Skeletal muscle satellite cell (primary cell): ENCODE data around the gene TANC1.
A peak's percentile ranks its signal among the peaks of the same experiment; 100 is the strongest.
"Not testable (repeated sequence)": the region's sequence is repeated elsewhere in the genome, so short reads cannot be mapped to it uniquely, and the experiment has no call there.

ENCODE experiments used
- H3K27me3 ChIP-seq: 2 replicates; pipeline ENCODE4 v1.7.0; 2013; ENCODE audit warnings: low read length; ENCODE audit not compliant: control insufficient read depth, insufficient read depth
- H3K36me3 ChIP-seq: 2 replicates; pipeline ENCODE4 v1.7.0; 2013; ENCODE audit warnings: mild to moderate bottlenecking, control low read depth, low read length; ENCODE audit not compliant: insufficient read depth
- H3K4me1 ChIP-seq: 2 replicates; pipeline ENCODE4 v1.7.0; 2013; ENCODE audit warnings: low read length; ENCODE audit not compliant: control insufficient read depth, insufficient read depth
- H3K4me2 ChIP-seq: 2 replicates; pipeline ENCODE4 v1.7.0; 2013; ENCODE audit warnings: mild to moderate bottlenecking, low read length
- H3K4me3 ChIP-seq: 2 replicates; pipeline ENCODE4 v1.7.0; 2013; ENCODE audit warnings: low read length
- H3K9ac ChIP-seq: 2 replicates; pipeline ENCODE4 v1.7.0; 2013; ENCODE audit warnings: mild to moderate bottlenecking, low read depth, low read length, moderate library complexity
- H3K9me3 ChIP-seq: replicated peaks from 2 replicates; pipeline ENCODE4 v1.7.0; 2013; ENCODE audit warnings: mild to moderate bottlenecking, control low read depth, low read length

TANC1 gene

GRCh38 chr2:159095813-159096212 is 127.4 kb downstream of the TANC1 start:
- Histone ChIP-seq H3K27me3 (no peaks in the 10 kb centered on the region), H3K36me3 (no peaks in the 10 kb centered on the region), H3K9me3 (peaks cover 3% of the 10 kb centered on the region), H3K4me1 (peaks cover 51% of the 10 kb centered on the region), H3K9ac (no peak overlapping the region), H3K4me2 (no peak overlapping the region), H3K4me3 (no peak overlapping the region)

DNA sequence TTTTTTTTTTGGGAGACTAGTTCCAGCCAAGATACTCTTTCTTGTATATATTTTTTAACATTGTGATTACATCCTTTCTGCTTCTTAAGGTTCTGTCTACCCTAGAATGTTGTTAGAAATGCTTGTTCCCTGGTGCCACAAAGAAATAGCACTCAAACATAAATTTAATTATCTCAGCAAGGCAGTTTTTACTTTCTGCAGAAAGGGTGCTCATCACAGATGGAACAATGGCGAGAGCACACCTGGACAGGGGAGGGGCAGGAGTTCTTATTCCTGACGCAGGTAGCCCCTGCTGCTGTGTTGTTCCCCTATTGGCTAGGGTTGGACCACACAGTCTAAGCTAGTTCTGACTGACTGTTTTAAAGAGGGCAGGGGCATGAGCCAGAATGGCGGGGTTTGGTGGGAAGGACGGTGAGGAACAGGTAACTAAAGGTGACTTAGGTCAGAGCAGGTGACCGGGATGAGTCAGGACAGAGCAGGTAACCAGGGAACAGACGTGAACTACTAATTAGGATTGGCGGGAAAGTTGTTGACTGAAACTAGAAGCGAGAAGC is 127.9 kb downstream of the TANC1 start:
- H3K4me1 ChIP-seq: peaks cover 45% of the 10 kb centered on the region
- not testable (repeated sequence) for H3K4me3 ChIP-seq

GRCh38 chr2:159096901-159097300 is 128.5 kb downstream of the TANC1 start:
- Histone ChIP-seq H3K4me1 (peaks cover 40% of the 10 kb centered on the region), H3K4me3 (no peak overlapping the region)

More for the DNA sequence above, 127.9 kb downstream of the TANC1 start:
- H3K27me3 ChIP-seq, H3K4me2 ChIP-seq, H3K9me3 ChIP-seq, H3K9ac ChIP-seq, H3K36me3 ChIP-seq: not testable (repeated sequence)

DNA sequence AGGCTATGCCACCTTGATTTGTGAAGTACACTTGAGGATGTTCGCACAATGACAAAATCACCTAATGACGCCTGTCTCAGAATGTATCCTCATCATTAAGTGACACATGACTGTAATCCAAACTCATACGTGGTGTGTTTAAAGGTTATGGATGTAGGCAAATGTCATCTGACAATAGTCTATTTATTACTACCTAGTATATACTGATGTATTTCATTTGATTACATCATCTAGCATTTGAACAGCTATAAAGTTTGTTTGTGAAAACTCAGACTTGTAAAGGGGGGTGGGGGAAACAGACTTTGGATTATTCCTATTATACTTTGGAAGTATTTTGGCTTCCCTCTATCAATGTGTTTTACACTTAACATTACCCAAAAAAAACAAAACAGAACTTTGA is 129.9 kb downstream of the TANC1 start:
- Histone ChIP-seq H3K36me3 (no peaks in the 10 kb centered on the region), H3K27me3 (no peaks in the 10 kb centered on the region), H3K4me1 (peaks cover 28% of the 10 kb centered on the region), H3K9me3 (peaks cover 3% of the 10 kb centered on the region), H3K9ac (no peak overlapping the region), H3K4me3 (no peak overlapping the region), H3K4me2 (no peak overlapping the region)

More at GRCh38 chr2:159096901-159097300, 128.5 kb downstream of the TANC1 start:
- Histone ChIP-seq H3K9ac (no peak overlapping the region), H3K36me3 (no peaks in the 10 kb centered on the region), H3K27me3 (no peaks in the 10 kb centered on the region), H3K9me3 (peaks cover 3% of the 10 kb centered on the region), H3K4me2 (no peak overlapping the region)

GRCh38 chr2:159098921-159099411 is 130.5 kb downstream of the TANC1 start:
- no peak overlapping the region for H3K4me3 ChIP-seq
- peaks cover 3% of the 10 kb centered on the region for H3K9me3 ChIP-seq
- H3K36me3 ChIP-seq: no peaks in the 10 kb centered on the region
- peaks cover 28% of the 10 kb centered on the region for H3K4me1 ChIP-seq
- no peak overlapping the region for H3K4me2 ChIP-seq
- no peaks in the 10 kb centered on the region for H3K27me3 ChIP-seq
- H3K9ac ChIP-seq: no peak overlapping the region

DNA sequence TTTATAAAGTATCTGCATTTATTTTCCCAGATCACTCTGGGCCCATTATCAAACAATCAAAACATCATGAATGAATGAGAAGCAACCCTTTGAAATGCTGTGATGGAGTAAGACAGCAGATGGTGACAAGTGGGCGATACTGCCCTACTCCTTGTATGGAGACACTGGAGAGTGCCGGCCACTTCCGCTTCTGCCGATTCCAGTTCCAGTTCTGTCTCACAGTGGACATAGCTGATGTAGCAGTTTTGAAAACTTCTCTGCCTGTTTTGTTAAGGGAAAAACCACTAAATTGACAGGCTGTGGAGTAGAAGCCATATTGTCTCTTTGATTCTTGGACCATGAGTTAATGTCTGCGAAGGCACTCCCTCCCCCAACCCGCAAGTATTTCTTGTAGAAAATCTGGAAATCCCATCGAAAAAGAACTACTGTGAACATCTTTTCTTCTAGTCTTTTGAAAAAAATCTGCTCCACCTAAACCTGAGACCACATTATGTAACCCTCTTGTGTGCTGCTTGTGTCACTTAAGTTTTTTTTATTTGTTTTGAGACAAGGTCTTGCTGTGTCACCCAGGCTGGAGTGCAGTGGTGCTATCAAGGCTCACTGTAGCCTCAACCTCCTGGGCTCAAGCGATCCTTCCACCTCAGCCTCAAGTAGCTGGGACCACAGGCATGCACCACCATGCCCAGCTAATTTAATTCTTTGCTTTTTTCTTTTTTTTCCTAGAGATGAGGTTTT is 133.5 kb downstream of the TANC1 start:
- H3K9me3 ChIP-seq: no peaks in the 10 kb centered on the region
- no peaks in the 10 kb centered on the region for H3K36me3 ChIP-seq
- H3K4me2 ChIP-seq: no peak overlapping the region
- H3K27me3 ChIP-seq: no peaks in the 10 kb centered on the region
- H3K9ac ChIP-seq: no peak overlapping the region
- H3K4me3 ChIP-seq: no peak overlapping the region
- H3K4me1 ChIP-seq: peaks cover 21% of the 10 kb centered on the region

DNA sequence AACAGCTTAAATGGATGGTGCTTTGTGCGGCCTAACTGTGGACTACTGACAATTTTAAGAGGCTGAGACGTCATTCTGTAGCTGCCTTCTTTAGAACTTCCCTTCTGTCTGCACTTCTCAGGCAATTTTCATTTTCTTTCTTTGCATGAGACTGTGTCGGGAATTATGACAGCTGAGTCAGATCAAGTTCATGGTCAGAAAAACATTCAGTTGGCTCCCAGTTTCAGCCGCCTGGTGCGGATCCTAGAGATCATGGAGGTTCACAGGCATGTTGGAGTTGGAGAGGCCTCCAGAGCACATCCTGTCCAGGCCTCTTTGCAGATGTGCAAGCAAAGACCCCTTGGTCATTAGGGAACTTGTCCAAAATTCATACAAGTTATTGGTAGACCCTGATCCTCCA is 135.0 kb downstream of the TANC1 start:
- Histone ChIP-seq H3K4me3 (no peak overlapping the region), H3K4me2 (peak overlapping the region; percentile 11), H3K27me3 (no peaks in the 10 kb centered on the region), H3K9ac (no peak overlapping the region), H3K9me3 (no peaks in the 10 kb centered on the region), H3K36me3 (no peaks in the 10 kb centered on the region), H3K4me1 (peaks cover 18% of the 10 kb centered on the region)

- H3K27me3 ChIP-seq: no peaks in the 10 kb centered on the region
- no peaks in the 10 kb centered on the region for H3K36me3 ChIP-seq
- no peak overlapping the region for H3K4me2 ChIP-seq
- no peaks in the 10 kb centered on the region for H3K9me3 ChIP-seq
- no peak overlapping the region for H3K4me3 ChIP-seq
- peaks cover 12% of the 10 kb centered on the region for H3K4me1 ChIP-seq
- H3K9ac ChIP-seq: no peak overlapping the region
Observed at GRCh38 chr2:159106109-159106508, 137.7 kb downstream of the TANC1 start.

DNA sequence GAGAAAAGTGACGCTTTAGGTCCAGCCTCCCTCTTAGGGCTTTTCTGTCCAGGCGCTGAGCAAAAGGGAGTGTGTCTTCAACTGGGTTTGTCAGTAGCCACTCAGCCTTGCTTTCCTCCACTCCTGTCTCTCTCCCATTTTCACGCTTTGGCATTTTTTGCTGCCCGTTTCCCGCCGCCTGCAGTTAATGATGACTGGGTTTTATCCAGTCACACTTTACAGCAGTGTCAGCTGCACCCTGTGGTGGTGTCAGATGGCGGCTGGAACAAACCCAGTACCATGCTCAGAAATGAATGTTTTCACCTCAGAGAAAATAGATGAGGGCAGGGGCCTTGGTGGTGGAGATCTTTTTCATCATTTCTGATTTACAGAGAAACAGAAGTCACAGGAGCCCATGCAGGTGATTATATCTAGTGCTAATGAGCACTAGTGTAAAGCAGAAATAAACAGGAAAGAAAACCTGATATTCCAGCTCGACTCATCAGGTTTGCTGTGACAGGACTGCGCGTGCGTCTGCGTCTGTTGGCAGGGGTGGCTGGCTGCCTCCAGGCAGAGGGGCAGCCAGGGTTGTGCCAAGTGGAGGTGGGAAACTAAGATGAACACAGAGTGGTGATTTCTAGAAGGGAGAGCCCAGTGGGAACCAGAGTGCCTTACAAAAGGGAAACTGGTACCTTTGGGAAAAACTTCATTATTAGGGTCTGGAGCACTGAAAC is 139.9 kb downstream of the TANC1 start:
- Histone ChIP-seq H3K4me2 (no peak overlapping the region), H3K9ac (no peak overlapping the region), H3K36me3 (no peaks in the 10 kb centered on the region), H3K4me1 (peaks cover 16% of the 10 kb centered on the region), H3K9me3 (no peaks in the 10 kb centered on the region), H3K4me3 (no peak overlapping the region), H3K27me3 (no peaks in the 10 kb centered on the region)

DNA sequence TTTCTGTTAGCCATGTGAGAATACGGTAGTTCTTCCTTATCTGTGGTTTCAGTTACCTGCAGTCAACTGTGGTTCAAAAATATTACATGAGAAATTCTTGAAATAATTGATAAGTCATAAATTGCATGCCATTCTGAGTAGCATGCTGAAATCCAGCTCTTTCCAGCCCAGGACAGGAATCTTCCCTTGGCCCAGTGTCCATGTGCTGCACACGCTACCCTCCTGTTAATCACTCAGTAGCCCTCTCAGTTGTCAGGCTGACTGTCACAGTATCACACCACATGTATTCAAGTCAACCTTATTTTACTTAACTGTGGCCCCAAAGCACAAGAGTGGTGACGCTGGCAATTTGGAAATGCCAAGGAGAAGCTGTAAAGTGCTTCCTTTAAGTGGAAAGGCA is 141.1 kb downstream of the TANC1 start:
- Histone ChIP-seq H3K27me3 (no peaks in the 10 kb centered on the region), H3K9me3 (no peaks in the 10 kb centered on the region), H3K4me2 (no peak overlapping the region), H3K4me1 (peaks cover 8% of the 10 kb centered on the region), H3K36me3 (no peaks in the 10 kb centered on the region), H3K9ac (no peak overlapping the region), H3K4me3 (no peak overlapping the region)

GRCh38 chr2:159110784-159111183 is 142.3 kb downstream of the TANC1 start:
- no peak overlapping the region for H3K9ac ChIP-seq
- H3K4me2 ChIP-seq: no peak overlapping the region
- no peaks in the 10 kb centered on the region for H3K9me3 ChIP-seq
- no peaks in the 10 kb centered on the region for H3K27me3 ChIP-seq
- peaks cover 8% of the 10 kb centered on the region for H3K4me1 ChIP-seq
- H3K4me3 ChIP-seq: no peak overlapping the region
- H3K36me3 ChIP-seq: no peaks in the 10 kb centered on the region
